NCI-H510A treated with DMSO at 0.1 percent for 48 hours (cell line): Measurements from ENCODE around the gene NPRL2.
A peak's percentile ranks its signal among the peaks of the same experiment; 100 is the strongest.

Experiments
- DNase-seq: peaks from one replicate; lab custom pipeline; 2025; lab: John Stamatoyannopoulos, UW

Gene NPRL2

DNA sequence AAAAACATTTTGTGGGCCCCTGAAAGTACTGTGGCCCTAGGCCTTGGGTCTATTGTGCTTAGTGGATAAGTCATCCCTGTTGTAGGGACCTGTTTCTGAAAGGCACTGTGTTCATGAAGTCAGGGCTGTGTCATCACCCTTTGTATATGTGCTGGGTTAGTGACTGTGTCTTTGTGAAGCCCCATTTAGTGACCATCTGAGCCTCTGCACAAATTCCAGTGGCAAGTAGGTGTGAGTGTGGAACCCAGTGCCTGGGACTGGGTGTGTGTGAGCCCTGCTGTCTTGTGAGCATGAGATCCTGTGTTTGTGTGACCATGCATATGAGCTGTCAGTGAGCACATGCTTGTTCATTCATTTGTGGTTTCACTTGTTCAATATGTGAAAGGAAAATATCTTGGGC is 46.0 kb downstream of the NPRL2 start:
- no peak for DNase-seq

GRCh38 chr3:50303013-50303815 is 47.4 kb downstream of the NPRL2 start, which contains the start of gene HYAL1:
TSS of gene HYAL1 (minus strand) at chr3:50303574. CDS start at chr3:50302956, 618 bp downstream.
- no peak for DNase-seq

DNA sequence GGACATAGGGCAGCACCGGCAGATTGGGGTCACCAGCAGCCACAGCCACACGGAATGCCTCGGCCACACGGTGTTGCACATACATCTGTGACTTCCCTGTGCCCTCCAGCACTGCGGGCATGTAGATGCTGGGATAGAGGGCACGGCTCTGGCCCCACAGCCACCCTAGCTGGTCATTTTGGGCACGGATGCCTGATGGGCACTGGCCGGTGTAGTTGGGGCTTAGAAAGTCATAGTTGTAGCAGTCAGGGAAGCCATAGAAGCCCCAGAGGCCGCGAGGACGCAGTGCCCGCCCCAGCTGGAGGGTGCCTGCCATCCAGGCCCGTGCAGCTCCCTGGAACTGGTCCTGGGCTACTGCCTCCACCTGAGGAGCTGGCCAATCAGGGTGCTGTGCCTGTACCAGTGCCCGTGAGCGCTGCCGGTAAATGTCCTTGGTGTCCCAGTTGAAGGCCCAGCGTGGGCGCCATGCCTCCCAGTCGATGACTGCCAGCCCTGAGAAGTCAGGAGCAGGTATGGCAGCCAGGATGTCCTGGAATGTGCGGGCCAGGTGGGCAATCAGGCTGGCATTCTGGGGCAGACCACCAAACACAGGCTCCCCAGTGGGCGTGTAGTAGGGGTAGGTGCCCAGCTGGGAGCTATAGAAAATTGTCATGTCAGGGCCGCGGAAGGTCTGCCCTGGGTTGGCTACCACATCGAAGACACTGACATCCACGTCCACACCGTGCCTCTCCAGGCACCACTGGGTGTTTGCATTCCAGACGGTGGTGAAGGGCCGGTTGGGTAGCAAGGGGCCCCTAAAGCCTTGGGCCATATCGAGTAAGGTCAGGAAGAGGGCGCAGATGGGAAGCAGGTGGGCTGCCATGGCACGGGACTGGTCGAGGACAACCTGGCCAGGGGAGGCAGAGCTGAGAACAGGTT is 48.2 kb downstream of the NPRL2 start:
- no peak for DNase-seq

DNA sequence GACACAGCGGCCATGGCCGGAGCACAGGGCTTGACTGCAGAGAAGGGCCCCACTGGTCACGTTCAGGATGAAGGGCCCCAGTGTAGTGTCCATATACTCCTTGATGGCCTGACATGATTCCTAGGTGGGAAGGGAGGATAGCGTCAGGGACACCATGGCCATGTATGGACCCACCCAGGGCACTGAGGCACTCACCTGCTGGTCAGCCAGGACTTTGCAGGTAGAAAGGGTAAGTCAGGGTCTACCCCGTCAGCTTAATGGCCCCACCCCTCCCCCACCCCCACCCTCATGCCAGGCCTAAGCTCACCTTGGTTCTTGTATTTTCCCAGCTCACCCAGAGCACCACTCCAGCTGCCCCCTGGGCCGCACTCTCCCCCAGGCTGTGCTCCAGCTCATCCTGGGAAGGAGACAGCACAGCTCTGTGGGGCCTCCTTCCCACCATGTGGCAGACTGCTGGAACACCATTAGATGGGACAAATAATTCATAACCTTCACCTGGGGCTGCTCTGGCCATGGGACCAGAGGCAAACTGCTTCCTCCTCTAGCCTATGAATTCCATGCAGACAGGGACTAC is 49.8 kb downstream of the NPRL2 start:
- no peak for DNase-seq

DNA sequence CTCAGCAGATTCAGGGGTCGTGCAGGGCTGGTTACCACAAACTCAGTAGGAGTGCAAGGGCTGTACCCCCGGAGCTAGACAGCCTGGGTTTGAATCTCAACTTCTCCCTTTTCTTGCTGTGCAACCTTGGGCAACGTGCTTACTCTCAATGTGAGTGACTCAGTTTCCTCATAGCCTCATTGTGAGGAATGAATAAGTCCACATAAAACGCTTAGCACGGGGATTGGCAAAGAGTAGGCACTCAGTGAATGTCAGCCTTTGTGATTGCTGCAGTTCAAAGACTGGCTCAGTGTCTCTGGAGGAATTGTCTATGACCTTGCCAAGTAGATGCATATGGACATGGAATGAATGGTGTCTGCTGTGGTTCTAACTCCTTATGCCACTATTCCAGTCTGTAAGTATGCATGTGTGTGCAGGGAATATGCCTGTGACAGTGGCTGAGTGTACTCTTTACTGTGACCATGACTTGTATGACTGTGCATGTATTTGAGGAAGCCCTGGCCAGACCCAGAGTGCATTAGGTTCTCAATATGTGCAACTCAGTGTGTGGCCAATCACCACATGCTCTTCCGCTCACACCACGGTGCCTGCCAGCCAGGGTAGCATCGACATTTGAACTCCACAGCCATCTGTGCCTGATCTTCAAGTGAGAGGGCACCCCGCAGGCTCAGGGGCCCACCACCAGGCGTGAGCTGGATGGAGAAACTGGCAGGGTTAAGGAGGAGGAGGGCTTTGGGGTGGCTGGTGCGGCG is 50.5 kb downstream of the NPRL2 start:
- no peak for DNase-seq

- no peak for DNase-seq
These were observed 51.0 kb downstream of the NPRL2 start for GRCh38 chr3:50299638-50299928.

GRCh38 chr3:50298836-50299637 is 51.5 kb downstream of the NPRL2 start, which contains the start of the genes HYAL3 and NAA80:
TSS of gene HYAL3 (minus strand) at chr3:50299405. CDS start at chr3:50295602, 3,803 bp downstream.
TSS of gene NAA80 (minus strand) at chr3:50299405. CDS start at chr3:50297463, 1,942 bp downstream.
- peak; percentile 86 for DNase-seq

- DNase-seq: no peak
These were observed 52.5 kb downstream of the NPRL2 start for GRCh38 chr3:50297896-50298725.

GRCh38 chr3:50297384-50297775 is 53.2 kb downstream of the NPRL2 start:
- no peak for DNase-seq
